Bone marrow (tissue), 2 donors: Measurements from ENCODE around the gene GPATCH8.

Experiments
- DNase-seq, 2 donors: peaks; one replicate each; lab custom pipeline; 2025; lab: John Stamatoyannopoulos, UW

Gene GPATCH8

GRCh38 chr17:44354582-44355561 is 148.3 kb downstream of the GPATCH8 start:
- no peak for DNase-seq

- no peak for DNase-seq
Observed at GRCh38 chr17:44353672-44354331, 149.4 kb downstream of the GPATCH8 start.

- no peak for DNase-seq
Observed at GRCh38 chr17:44352828-44353671, 150.2 kb downstream of the GPATCH8 start.

- DNase-seq = no peak
Observed at GRCh38 chr17:44351961-44352827, 151.0 kb downstream of the GPATCH8 start.

- no peak for DNase-seq
Observed at GRCh38 chr17:44351464-44351863, 151.7 kb downstream of the GPATCH8 start.

- DNase-seq = peak; percentile 26 to 29
Observed at GRCh38 chr17:44350733-44351226, 152.4 kb downstream of the GPATCH8 start.

- no peak for DNase-seq
Observed at GRCh38 chr17:44349553-44350070, 153.6 kb downstream of the GPATCH8 start.

GRCh38 chr17:44348988-44349364 is 154.2 kb downstream of the GPATCH8 start:
- DNase-seq = no peak

GRCh38 chr17:44348234-44348987 is 154.8 kb downstream of the GPATCH8 start:
- DNase-seq = peak; percentile 29 to 72
